ENCODE results near the gene NUDT15.
"Not testable (repeated sequence)": the region's sequence is repeated elsewhere in the genome, so short reads cannot be mapped to it uniquely, and the experiment has no call there.

Gene NUDT15

GRCh38 chr13:48037346-48038173, at the start of gene NUDT15:
Gene NUDT15, plus strand, starts transcription at chr13:48037726. Its CDS starts 21 bp downstream, at chr13:48037747.
- DNase-seq = peak; percentile 97

- no peak for DNase-seq
These were observed 47.1 kb upstream of the NUDT15 start for GRCh38 chr13:47990427-47990826.

- no peak for DNase-seq
These were observed 46.5 kb upstream of the NUDT15 start for GRCh38 chr13:47990920-47991466.

- DNase-seq = no peak
These were observed 45.7 kb upstream of the NUDT15 start for GRCh38 chr13:47991859-47992258.

GRCh38 chr13:47997384-47997783, 40.1 kb upstream of the NUDT15 start:
- DNase-seq = no peak

- no peak for DNase-seq
These were observed 37.6 kb upstream of the NUDT15 start for GRCh38 chr13:47999973-48000372.

GRCh38 chr13:48000559-48001113, 36.9 kb upstream of the NUDT15 start:
- DNase-seq = peak; percentile 45

GRCh38 chr13:48001114-48001881, 36.2 kb upstream of the NUDT15 start, which contains the start of gene SUCLA2:
Gene SUCLA2, minus strand, starts transcription at chr13:48001273. Its CDS starts 4 bp downstream, at chr13:48001269.
- peak; percentile 92 for DNase-seq

GRCh38 chr13:48001999-48002398, 35.5 kb upstream of the NUDT15 start:
- not testable (repeated sequence) for DNase-seq

GRCh38 chr13:48004201-48004600, 33.3 kb upstream of the NUDT15 start:
- DNase-seq = no peak

GRCh38 chr13:48006396-48006795, 31.1 kb upstream of the NUDT15 start:
- DNase-seq = no peak

- no peak for DNase-seq
These were observed 28.2 kb upstream of the NUDT15 start for GRCh38 chr13:48009284-48009683.

- DNase-seq = no peak
These were observed 26.8 kb upstream of the NUDT15 start for GRCh38 chr13:48010698-48011097.

GRCh38 chr13:48012668-48013067, 24.9 kb upstream of the NUDT15 start:
- DNase-seq = no peak

- DNase-seq = no peak
These were observed 23.2 kb upstream of the NUDT15 start for GRCh38 chr13:48014359-48014758.

- peak; percentile 74 for DNase-seq
These were observed 18.9 kb upstream of the NUDT15 start for GRCh38 chr13:48018637-48019036.

GRCh38 chr13:48019796-48020195, 17.7 kb upstream of the NUDT15 start:
- DNase-seq = no peak

GRCh38 chr13:48028066-48028465, 9.5 kb upstream of the NUDT15 start:
- DNase-seq = no peak

GRCh38 chr13:48029859-48030258, 7.7 kb upstream of the NUDT15 start:
- no peak for DNase-seq

- DNase-seq = peak; percentile 19
These were observed 1.2 kb downstream of the NUDT15 start for GRCh38 chr13:48038761-48039160.

GRCh38 chr13:48040049-48040448, 2.5 kb downstream of the NUDT15 start:
- no peak for DNase-seq

GRCh38 chr13:48040896-48041295, 3.4 kb downstream of the NUDT15 start:
- no peak for DNase-seq

GRCh38 chr13:48042894-48043293, 5.4 kb downstream of the NUDT15 start:
- no peak for DNase-seq
